OCI-LY3 (cell line): ENCODE results near the gene NUDT12.

Source experiments
- H2AFZ ChIP-seq: fragments of 200-600, 300-600 bp; shearing (Covaris generic); 2 replicates; pipeline ENCODE4 v1.6.0; 2014; ENCODE audit warnings: antibody characterized with exemption, low read depth, low read length
- H3K27ac ChIP-seq: fragments of 200-600, 300-600 bp; sonication (generic); 2 replicates; pipeline ENCODE4 v1.5.1; 2014; ENCODE audit warnings: mild to moderate bottlenecking, low read length, moderate library complexity, mixed read lengths
- H3K27me3 ChIP-seq: fragments of 200-600, 300-600 bp; sonication (generic); 2 replicates; pipeline ENCODE4 v1.6.1; 2014; ENCODE audit warnings: low read depth, low read length, mixed read lengths
- H3K36me3 ChIP-seq: fragments of 200-600, 300-600 bp; sonication (generic); replicated peaks from 2 replicates; pipeline ENCODE3; 2014; ENCODE audit warnings: low read depth, low read length, mixed read lengths
- H3K4me1 ChIP-seq: fragments of 300-600, 200-600 bp; sonication (generic); 2 replicates; pipeline ENCODE4 v1.6.1; 2014; ENCODE audit warnings: low read length, mixed read lengths
- H3K4me2 ChIP-seq: fragments of 200-600, 300-600 bp; sonication (generic); 2 replicates; pipeline ENCODE4 v1.6.1; 2014; ENCODE audit warnings: low read length, mixed read lengths
- H3K4me3 ChIP-seq: fragments of 300-600, 200-600 bp; sonication (generic); 2 replicates; pipeline ENCODE4 v1.5.1; 2014; ENCODE audit warnings: antibody characterized with exemption, mild to moderate bottlenecking, low read length, moderate library complexity
- H3K79me2 ChIP-seq: fragments of 300-600, 200-600 bp; shearing (Covaris generic); 2 replicates; pipeline ENCODE4 v1.6.1; 2014; ENCODE audit warnings: mild to moderate bottlenecking, low read length, mixed read lengths
- H3K9ac ChIP-seq: fragments of 300-600, 200-600 bp; shearing (Covaris generic); 2 replicates; pipeline ENCODE4 v1.6.0; 2014; ENCODE audit warnings: mild to moderate bottlenecking, low read length, moderate library complexity
- H3K9me3 ChIP-seq: fragments of 200-600, 300-600 bp; shearing (Covaris generic); 2 replicates; pipeline ENCODE4 v1.6.1; 2014; ENCODE audit warnings: low read length, mixed read lengths; ENCODE audit not compliant: insufficient read depth
- H4K20me1 ChIP-seq: fragments of 200-600, 300-600 bp; sonication (generic); 2 replicates; pipeline ENCODE4 v1.6.1; 2016; ENCODE audit warnings: low read length, mixed read lengths; ENCODE audit not compliant: insufficient read depth
- CTCF ChIP-seq: fragments of 200-600, 300-600 bp; sonication (generic); IDR thresholded peaks from 2 replicates; pipeline ENCODE4 v1.5.1; 2014; ENCODE audit warnings: antibody characterized with exemption, low read length, low read depth
- EZH2phosphoT487 ChIP-seq: fragments of 200-600 bp; shearing (Covaris generic); IDR thresholded peaks from 2 replicates; pipeline ENCODE4 v1.6.1; 2018; ENCODE audit warnings: antibody characterized with exemption, mixed run types, low read depth

The NUDT12 gene

GRCh38 chr5:103512500-103512899, 50.1 kb downstream of the NUDT12 start:
- no peaks in the 10 kb centered on the region for H3K4me1 ChIP-seq
- no peaks in the 10 kb centered on the region for H3K9me3 ChIP-seq
- no peak overlapping the region for H3K4me3 ChIP-seq
- H4K20me1 ChIP-seq = no peaks in the 10 kb centered on the region
- H3K36me3 ChIP-seq = no peaks in the 10 kb centered on the region
- no peaks in the 10 kb centered on the region for H3K79me2 ChIP-seq
- no peaks in the 10 kb centered on the region for H3K27me3 ChIP-seq
- H3K27ac ChIP-seq = no peak overlapping the region
- H2AFZ ChIP-seq = no peak overlapping the region
- TF ChIP-seq EZH2phosphoT487 (no peak), CTCF (no peak)
- no peak overlapping the region for H3K9ac ChIP-seq
- no peak overlapping the region for H3K4me2 ChIP-seq

- no peak overlapping the region for H2AFZ ChIP-seq
Observed at GRCh38 chr5:103511554-103511885, 51.1 kb downstream of the NUDT12 start.

GRCh38 chr5:103510851-103511553, 51.6 kb downstream of the NUDT12 start:
- Histone ChIP-seq H2AFZ (no peak overlapping the region), H3K4me1 (no peaks in the 10 kb centered on the region), H3K27me3 (no peaks in the 10 kb centered on the region), H3K4me3 (no peak overlapping the region), H4K20me1 (no peaks in the 10 kb centered on the region), H3K9ac (no peak overlapping the region), H3K4me2 (no peak overlapping the region), H3K79me2 (no peaks in the 10 kb centered on the region), H3K27ac (no peak overlapping the region), H3K36me3 (no peaks in the 10 kb centered on the region), H3K9me3 (no peaks in the 10 kb centered on the region)
- no peak for TF ChIP-seq EZH2phosphoT487
- TF ChIP-seq CTCF = no peak

More at GRCh38 chr5:103511554-103511885, 51.1 kb downstream of the NUDT12 start:
- TF ChIP-seq EZH2phosphoT487 (no peak), CTCF (no peak)
- Histone ChIP-seq H3K36me3 (no peaks in the 10 kb centered on the region), H3K79me2 (no peaks in the 10 kb centered on the region), H3K4me2 (no peak overlapping the region), H3K4me3 (no peak overlapping the region), H3K27me3 (no peaks in the 10 kb centered on the region), H4K20me1 (no peaks in the 10 kb centered on the region), H3K9ac (no peak overlapping the region), H3K27ac (no peak overlapping the region), H3K9me3 (no peaks in the 10 kb centered on the region), H3K4me1 (no peaks in the 10 kb centered on the region)

- no peak overlapping the region for H3K4me2 ChIP-seq
- H3K36me3 ChIP-seq = no peaks in the 10 kb centered on the region
- no peak overlapping the region for H3K9ac ChIP-seq
- TF ChIP-seq CTCF (no peak), EZH2phosphoT487 (no peak)
- no peaks in the 10 kb centered on the region for H3K4me1 ChIP-seq
- H3K27ac ChIP-seq = no peak overlapping the region
- H3K4me3 ChIP-seq = no peak overlapping the region
- no peaks in the 10 kb centered on the region for H4K20me1 ChIP-seq
- no peaks in the 10 kb centered on the region for H3K27me3 ChIP-seq
- no peak overlapping the region for H2AFZ ChIP-seq
- no peaks in the 10 kb centered on the region for H3K9me3 ChIP-seq
- H3K79me2 ChIP-seq = no peaks in the 10 kb centered on the region
Observed at GRCh38 chr5:103505581-103506305, 56.8 kb downstream of the NUDT12 start.
